Prostate gland (tissue), 2 donors: Measurements from ENCODE around the gene DNAH6. TPM values are rescaled to one million over a fixed set of nuclear protein-coding genes. Genes with fewer than 3 reads are reported as not detected.

Experiments
- DNase-seq: peaks from one replicate; pipeline ENCODE4 v3.0.0-alpha.2; 2019; ENCODE audit warnings: low spot score
- H3K27ac ChIP-seq, 2 donors: fragments of 200-600 bp; sonication (generic); 2 replicates each; pipeline ENCODE4 v1.5.1; 2017 to 2019
- H3K27me3 ChIP-seq: fragments of 200-600 bp; sonication (generic); replicated peaks from 2 replicates; pipeline ENCODE4 v1.5.1; 2019; ENCODE audit not compliant: insufficient read depth
- H3K36me3 ChIP-seq, 2 donors: fragments of 200-600 bp; sonication (generic); 1 replicate in 1 of 2; 2 replicates in 1 of 2; pipeline versions ENCODE4 v1.5.1 to v1.8.1; 2017 to 2019
- H3K4me1 ChIP-seq: fragments of 200-600 bp; sonication (generic); replicated peaks from 2 replicates; pipeline ENCODE4 v1.5.1; 2019
- H3K4me3 ChIP-seq, 2 donors: fragments of 200-600 bp; sonication (generic); 2 replicates each; pipeline ENCODE4 v1.5.1; 2017 to 2019
- H3K9me3 ChIP-seq: fragments of 200-600 bp; sonication (generic); 2 replicates; pipeline ENCODE4 v1.5.1; 2017
- CTCF ChIP-seq, 4 experiments: fragments of 200-600 bp in 2 of 4; fragments of 450-650 bp in 2 of 4; sonication (generic) in 2 of 4; IDR thresholded peaks; 1 replicate in 3 of 4; 2 replicates in 1 of 4; pipeline ENCODE4 v1.5.1; 2016 to 2019; ENCODE audit warnings: antibody characterized with exemption in 4 of 4, mild to moderate bottlenecking in 2 of 4, moderate library complexity in 2 of 4
- POLR2A ChIP-seq: fragments of 450-650 bp; IDR thresholded peaks from one replicate; pipeline ENCODE4 v1.6.1; 2016; ENCODE audit warnings: antibody characterized with exemption, mild to moderate bottlenecking
- POLR2AphosphoS5 ChIP-seq: sonication (generic); formaldehyde crosslinking; IDR thresholded peaks from one replicate; pipeline ENCODE4 v1.6.1; 2017; ENCODE audit warnings: antibody characterized with exemption
- WGBS: methylation state at CpG from one replicate; pipeline ENCODE4 v1.1.5; 2018; 5-methylcytosine and 5-hydroxymethylcytosine counted together
- intact Hi-C: fragments of 100-400 bp; cut with DNase I; formaldehyde crosslinking; loops from one replicate; pipeline ENCODE4 v1.14.2; 2022
- total RNA-seq, 2 donors: library from RNA; depleted of rRNA; stranded (reverse); fragments of >200 nt; gene quantifications; one replicate each; pipeline ENCODE4 v1.1.0, GENCODE V29; 2016

DNAH6 gene
- total RNA-seq, 2 donors from 2014 or later, result 1.1 to 4.9 TPM

GRCh38 chr2:84788027-84788426 is 271.7 kb downstream of the DNAH6 start:
- DNase-seq, result no peak
- WGBS, result 88% methylated on average over 1 of the region's 1 CpG
- intact Hi-C loops, result no loop called here
- H3K4me3 ChIP-seq, result no peak overlapping the region
- H3K4me1 ChIP-seq, result no peaks in the 10 kb centered on the region
- H3K9me3 ChIP-seq, result no peaks in the 10 kb centered on the region
- H3K36me3 ChIP-seq, result no peaks in the 10 kb centered on the region
- no peaks in the 10 kb centered on the region for H3K27me3 ChIP-seq
- no peak overlapping the region for H3K27ac ChIP-seq
- no peak for TF ChIP-seq CTCF (IDR thresholded peaks at IDR 0.05)
- TF ChIP-seq POLR2A, result no peak
- no peak for TF ChIP-seq POLR2AphosphoS5

- no peak overlapping the region for H3K4me3 ChIP-seq
- intact Hi-C loops, result no loop called here
- TF ChIP-seq CTCF (IDR thresholded peaks at IDR 0.05) (no peak), POLR2A (no peak), POLR2AphosphoS5 (no peak)
- 81% methylated on average over 3 of the region's 3 CpGs for WGBS
- H3K9me3 ChIP-seq, result no peaks in the 10 kb centered on the region
- no peaks in the 10 kb centered on the region for H3K4me1 ChIP-seq
- no peak overlapping the region for H3K27ac ChIP-seq
- H3K27me3 ChIP-seq, result no peaks in the 10 kb centered on the region
- no peak for DNase-seq
- H3K36me3 ChIP-seq, result no peaks in the 10 kb centered on the region
Observed at GRCh38 chr2:84788498-84788897, 272.2 kb downstream of the DNAH6 start.

- Histone ChIP-seq H3K27ac (no peak overlapping the region), H3K4me3 (no peak overlapping the region), H3K4me1 (no peaks in the 10 kb centered on the region), H3K36me3 (no peaks in the 10 kb centered on the region), H3K9me3 (no peaks in the 10 kb centered on the region), H3K27me3 (no peaks in the 10 kb centered on the region)
- DNase-seq, result no peak
- TF ChIP-seq POLR2AphosphoS5, result no peak
- no peak for TF ChIP-seq CTCF (IDR thresholded peaks at IDR 0.05)
- TF ChIP-seq POLR2A, result no peak
- 96% methylated on average over 6 of the region's 6 CpGs for WGBS
- intact Hi-C loops, result no loop called here
Observed at GRCh38 chr2:84792856-84793522, 276.7 kb downstream of the DNAH6 start.

GRCh38 chr2:84793641-84794040 is 277.3 kb downstream of the DNAH6 start:
- Histone ChIP-seq H3K27ac (no peak overlapping the region), H3K27me3 (no peaks in the 10 kb centered on the region), H3K36me3 (no peaks in the 10 kb centered on the region), H3K9me3 (no peaks in the 10 kb centered on the region), H3K4me3 (no peak overlapping the region), H3K4me1 (no peaks in the 10 kb centered on the region)
- TF ChIP-seq POLR2A, result no peak
- TF ChIP-seq POLR2AphosphoS5, result no peak
- no peak for TF ChIP-seq CTCF (IDR thresholded peaks at IDR 0.05)
- intact Hi-C loops, result no loop called here
- WGBS, result 94% methylated on average over 4 of the region's 4 CpGs
- no peak for DNase-seq

- Histone ChIP-seq H3K4me1 (no peaks in the 10 kb centered on the region), H3K9me3 (no peaks in the 10 kb centered on the region), H3K27me3 (no peaks in the 10 kb centered on the region), H3K36me3 (no peaks in the 10 kb centered on the region), H3K27ac (no peak overlapping the region), H3K4me3 (no peak overlapping the region)
- TF ChIP-seq POLR2A (no peak), CTCF (IDR thresholded peaks at IDR 0.05) (no peak), POLR2AphosphoS5 (no peak)
- intact Hi-C loops, result no loop called here
- no peak for DNase-seq
Observed at GRCh38 chr2:84796798-84797197, 280.5 kb downstream of the DNAH6 start.
